ENCODE data around the gene SLC38A11. TPM values are rescaled to one million over a fixed set of nuclear protein-coding genes. Genes with fewer than 3 reads are reported as not detected.
A peak's percentile ranks its signal among the peaks of the same experiment; 100 is the strongest.

SLC38A11 gene
- polyA plus RNA-seq, 1 of the 3 experiments (the other 2 are of a cell fraction): not detected

DNA sequence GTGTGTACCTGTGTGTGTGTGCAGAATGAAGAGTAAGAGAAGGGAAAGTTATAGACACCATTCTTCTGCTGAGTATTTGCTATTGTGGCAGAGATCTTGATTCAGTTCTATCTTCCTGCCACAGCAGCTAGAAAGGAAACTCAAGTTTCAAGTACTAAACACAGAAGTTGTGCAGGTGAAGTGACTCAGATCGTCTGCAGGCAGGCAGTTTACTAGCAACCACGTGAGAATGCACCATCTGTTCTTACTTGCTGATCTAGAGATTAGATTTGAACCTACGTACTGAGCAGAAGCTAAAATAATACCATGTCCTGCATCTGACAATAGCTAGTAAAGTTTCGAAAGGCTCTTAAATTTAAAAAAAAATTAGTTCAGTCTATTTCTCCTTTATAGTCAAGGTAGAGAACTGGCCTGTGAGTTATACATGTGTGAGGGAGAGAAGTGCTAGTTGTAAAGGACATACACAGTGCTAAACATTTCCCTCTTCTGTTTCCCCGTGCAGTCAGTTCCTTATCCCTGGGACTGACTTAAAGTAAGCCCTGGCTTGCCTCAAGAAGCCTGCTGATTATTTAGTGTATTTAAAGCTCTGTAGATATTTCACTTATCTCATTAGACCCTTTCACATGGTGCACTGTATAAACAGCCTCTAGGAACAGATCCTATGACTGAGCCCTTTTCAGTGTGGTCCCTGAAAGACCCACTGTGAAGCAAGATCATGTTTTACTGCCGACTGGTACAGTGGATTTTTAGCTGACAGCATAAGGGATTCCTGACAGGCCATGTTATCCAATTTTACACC, 45.0 kb downstream of the SLC38A11 start (continued):
- TF ChIP-seq POLR2AphosphoS5 (IDR thresholded peaks at IDR 0.05; ENCODE audit: low read depth, low read length) (peak; percentile 42; the same call in 1 of the 2 replicates), SMC3 (IDR thresholded peaks at IDR 0.05; ENCODE audit: low read depth, low read length) (no peak), RAD21 (IDR thresholded peaks at IDR 0.05; ENCODE audit: low read length) (no peak), TCF12 (IDR thresholded peaks at IDR 0.05) (peak; percentile 94)
- TF ChIP-seq, protein P1, sequence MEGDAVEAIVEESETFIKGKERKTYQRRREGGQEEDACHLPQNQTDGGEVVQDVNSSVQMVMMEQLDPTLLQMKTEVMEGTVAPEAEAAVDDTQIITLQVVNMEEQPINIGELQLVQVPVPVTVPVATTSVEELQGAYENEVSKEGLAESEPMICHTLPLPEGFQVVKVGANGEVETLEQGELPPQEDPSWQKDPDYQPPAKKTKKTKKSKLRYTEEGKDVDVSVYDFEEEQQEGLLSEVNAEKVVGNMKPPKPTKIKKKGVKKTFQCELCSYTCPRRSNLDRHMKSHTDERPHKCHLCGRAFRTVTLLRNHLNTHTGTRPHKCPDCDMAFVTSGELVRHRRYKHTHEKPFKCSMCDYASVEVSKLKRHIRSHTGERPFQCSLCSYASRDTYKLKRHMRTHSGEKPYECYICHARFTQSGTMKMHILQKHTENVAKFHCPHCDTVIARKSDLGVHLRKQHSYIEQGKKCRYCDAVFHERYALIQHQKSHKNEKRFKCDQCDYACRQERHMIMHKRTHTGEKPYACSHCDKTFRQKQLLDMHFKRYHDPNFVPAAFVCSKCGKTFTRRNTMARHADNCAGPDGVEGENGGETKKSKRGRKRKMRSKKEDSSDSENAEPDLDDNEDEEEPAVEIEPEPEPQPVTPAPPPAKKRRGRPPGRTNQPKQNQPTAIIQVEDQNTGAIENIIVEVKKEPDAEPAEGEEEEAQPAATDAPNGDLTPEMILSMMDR (IDR thresholded peaks at IDR 0.05): no peak
- TF ChIP-seq, protein P2, sequence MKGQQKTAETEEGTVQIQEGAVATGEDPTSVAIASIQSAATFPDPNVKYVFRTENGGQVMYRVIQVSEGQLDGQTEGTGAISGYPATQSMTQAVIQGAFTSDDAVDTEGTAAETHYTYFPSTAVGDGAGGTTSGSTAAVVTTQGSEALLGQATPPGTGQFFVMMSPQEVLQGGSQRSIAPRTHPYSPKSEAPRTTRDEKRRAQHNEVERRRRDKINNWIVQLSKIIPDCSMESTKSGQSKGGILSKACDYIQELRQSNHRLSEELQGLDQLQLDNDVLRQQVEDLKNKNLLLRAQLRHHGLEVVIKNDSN (IDR thresholded peaks at IDR 0.05; ENCODE audit: borderline replicate concordance, low read depth): peak; percentile 80
- TF ChIP-seq, protein P3, sequence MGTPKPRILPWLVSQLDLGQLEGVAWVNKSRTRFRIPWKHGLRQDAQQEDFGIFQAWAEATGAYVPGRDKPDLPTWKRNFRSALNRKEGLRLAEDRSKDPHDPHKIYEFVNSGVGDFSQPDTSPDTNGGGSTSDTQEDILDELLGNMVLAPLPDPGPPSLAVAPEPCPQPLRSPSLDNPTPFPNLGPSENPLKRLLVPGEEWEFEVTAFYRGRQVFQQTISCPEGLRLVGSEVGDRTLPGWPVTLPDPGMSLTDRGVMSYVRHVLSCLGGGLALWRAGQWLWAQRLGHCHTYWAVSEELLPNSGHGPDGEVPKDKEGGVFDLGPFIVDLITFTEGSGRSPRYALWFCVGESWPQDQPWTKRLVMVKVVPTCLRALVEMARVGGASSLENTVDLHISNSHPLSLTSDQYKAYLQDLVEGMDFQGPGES (IDR thresholded peaks at IDR 0.05; ENCODE audit: low read depth, low read length): no peak

DNA sequence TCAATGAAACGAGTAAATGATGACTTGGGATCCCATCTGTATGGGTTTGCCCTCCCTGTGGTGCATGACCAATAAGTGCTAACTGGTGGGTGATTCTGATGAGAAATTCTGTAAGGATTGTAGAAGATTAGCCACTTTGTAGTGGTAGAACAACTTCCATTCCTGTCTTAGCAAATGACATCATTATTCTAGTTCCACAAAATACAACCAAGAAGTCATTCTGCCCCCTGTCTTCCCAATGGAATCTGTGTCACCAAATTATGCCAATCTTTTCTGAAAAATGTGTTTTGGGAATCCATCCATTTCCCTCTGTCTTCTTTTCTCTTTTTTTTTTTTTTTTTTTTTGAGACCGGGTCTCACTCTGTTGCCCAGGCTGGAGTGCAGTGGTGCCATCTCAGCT, 48.4 kb downstream of the SLC38A11 start:
- TF ChIP-seq RAD21 (IDR thresholded peaks at IDR 0.05; ENCODE audit: low read length) (no peak), FOSL2 (IDR thresholded peaks at IDR 0.05; ENCODE audit: borderline replicate concordance, low read depth) (no peak), RFX5 (IDR thresholded peaks at IDR 0.05; ENCODE audit: low read length) (no peak), MXI1 (IDR thresholded peaks at IDR 0.05; ENCODE audit: low read depth, low read length) (no peak)
- TF ChIP-seq, protein P4, sequence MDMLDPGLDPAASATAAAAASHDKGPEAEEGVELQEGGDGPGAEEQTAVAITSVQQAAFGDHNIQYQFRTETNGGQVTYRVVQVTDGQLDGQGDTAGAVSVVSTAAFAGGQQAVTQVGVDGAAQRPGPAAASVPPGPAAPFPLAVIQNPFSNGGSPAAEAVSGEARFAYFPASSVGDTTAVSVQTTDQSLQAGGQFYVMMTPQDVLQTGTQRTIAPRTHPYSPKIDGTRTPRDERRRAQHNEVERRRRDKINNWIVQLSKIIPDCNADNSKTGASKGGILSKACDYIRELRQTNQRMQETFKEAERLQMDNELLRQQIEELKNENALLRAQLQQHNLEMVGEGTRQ (IDR thresholded peaks at IDR 0.05; ENCODE audit: borderline replicate concordance, low read depth, low read length): no peak
- 97% methylated on average over 2 of the region's 2 CpGs for WGBS (ENCODE audit: low lambda C conversion rate)

More for the DNA sequence above, 48.4 kb downstream of the SLC38A11 start:
- Histone ChIP-seq H3K79me2 (ENCODE audit: insufficient read depth) (no peaks in the 10 kb centered on the region), H3K27me3 (ENCODE audit: insufficient read depth) (no peaks in the 10 kb centered on the region), H3K9ac (no peak overlapping the region), H2AFZ (ENCODE audit: low read depth) (no peak overlapping the region), H3F3A (replicated peaks; ENCODE audit: insufficient read depth) (peaks cover 3% of the 10 kb centered on the region), H3K4me3 (ENCODE audit: low read depth in 2 of 2, low read length in 1 of 2) (no peak overlapping the region), H3K27ac (ENCODE audit: low read depth in 2 of 2, low read length in 1 of 2) (no peak overlapping the region), H3K9me3 (no peaks in the 10 kb centered on the region), H3K36me3 (replicated peaks in 1 of 2; ENCODE audit: control insufficient read depth in 1 of 2, insufficient read depth in 2 of 2, low read length in 1 of 2) (no peaks in the 10 kb centered on the region), H3K9me2 (no peaks in the 10 kb centered on the region), H4K20me1 (ENCODE audit: insufficient read depth) (no peaks in the 10 kb centered on the region), H3K4me1 (ENCODE audit: control insufficient read depth in 1 of 2, insufficient read depth in 2 of 2, low read depth in 1 of 2, low read length in 1 of 2) (peaks cover 16 to 19% of the 10 kb centered on the region in 2 experiments; a peak in 3 of 4 replicates), H3K4me2 (no peak overlapping the region)
- ChIA-PET POLR2A (no interaction called here), CTCF (no interaction called here)
- DNase-seq: no peak

All from SK-N-SH (cell line).